ENCODE data around the gene RASGRF2.
"Not testable (repeated sequence)": the region's sequence is repeated elsewhere in the genome, so short reads cannot be mapped to it uniquely, and the experiment has no call there.

Gene RASGRF2

DNA sequence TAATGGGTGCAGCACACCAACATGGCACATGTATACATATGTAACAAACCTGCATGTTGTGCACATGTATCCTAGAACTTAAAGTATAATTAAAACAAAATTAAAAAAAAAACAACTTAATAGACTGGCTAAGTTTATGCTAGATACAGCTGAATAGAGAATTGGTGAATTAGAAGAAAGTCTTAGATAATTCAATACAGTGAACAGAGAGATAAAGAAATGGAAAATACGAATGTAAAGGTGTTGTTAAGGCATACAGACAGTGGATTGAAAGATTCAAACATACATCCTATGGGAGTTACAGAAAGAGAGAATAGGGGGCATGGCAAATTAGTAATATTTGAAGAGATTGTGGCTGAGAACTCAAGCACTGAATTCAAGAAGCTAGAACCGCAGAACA is 75.4 kb downstream of the RASGRF2 start:
- TF ChIP-seq GATA1 (IDR thresholded peaks at IDR 0.05; ENCODE audit: low read depth, low read length) (no peak), POLR2A (IDR thresholded peaks at IDR 0.05; ENCODE audit: low read length) (no peak)
- DNase-seq, result no peak

DNA sequence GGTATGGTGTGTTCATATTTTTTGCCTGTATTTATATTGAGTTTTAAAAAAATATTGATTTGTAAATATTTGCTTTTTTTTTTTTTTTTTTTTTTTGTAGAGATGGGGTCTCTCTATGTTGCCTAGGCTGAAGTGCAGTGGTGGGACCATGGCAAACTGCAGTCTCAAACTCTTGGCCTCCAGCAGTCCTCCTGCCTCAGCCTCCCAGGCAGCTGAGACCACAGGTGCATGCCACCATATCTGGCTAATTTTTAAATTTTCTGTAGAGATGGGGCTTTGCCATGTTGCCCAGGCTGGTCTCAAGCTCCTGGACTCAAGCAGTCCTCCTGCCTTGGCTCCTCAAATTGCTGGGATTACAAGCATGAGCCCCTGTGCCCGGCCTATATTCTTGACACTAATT is 78.3 kb downstream of the RASGRF2 start:
- TF ChIP-seq POLR2A (IDR thresholded peaks at IDR 0.05; ENCODE audit: low read length) (no peak), GATA1 (IDR thresholded peaks at IDR 0.05; ENCODE audit: low read depth, low read length) (no peak)
- no peak for DNase-seq

DNA sequence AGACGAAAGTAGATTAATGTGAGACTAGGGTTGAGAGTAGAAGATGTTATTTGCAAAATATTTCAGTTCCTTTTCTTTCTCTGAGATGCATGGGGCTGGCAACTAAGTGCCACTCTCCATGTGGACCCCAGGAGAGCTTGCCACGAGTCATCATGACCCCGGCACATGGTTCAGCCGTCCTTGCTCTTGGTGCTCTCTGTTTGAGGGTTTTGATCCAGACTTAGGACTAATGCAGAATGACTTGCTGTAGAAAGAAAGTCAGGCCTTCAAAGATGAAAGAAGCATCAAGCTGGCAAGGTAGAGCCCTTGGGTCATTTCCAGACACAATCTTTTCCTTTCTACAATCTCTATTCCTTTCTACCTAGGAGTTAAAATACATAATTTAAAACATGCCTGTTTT is 84.7 kb downstream of the RASGRF2 start:
- no peak for DNase-seq
- TF ChIP-seq GATA1 (IDR thresholded peaks at IDR 0.05; ENCODE audit: low read depth, low read length) (no peak), POLR2A (IDR thresholded peaks at IDR 0.05; ENCODE audit: low read length) (no peak)

DNA sequence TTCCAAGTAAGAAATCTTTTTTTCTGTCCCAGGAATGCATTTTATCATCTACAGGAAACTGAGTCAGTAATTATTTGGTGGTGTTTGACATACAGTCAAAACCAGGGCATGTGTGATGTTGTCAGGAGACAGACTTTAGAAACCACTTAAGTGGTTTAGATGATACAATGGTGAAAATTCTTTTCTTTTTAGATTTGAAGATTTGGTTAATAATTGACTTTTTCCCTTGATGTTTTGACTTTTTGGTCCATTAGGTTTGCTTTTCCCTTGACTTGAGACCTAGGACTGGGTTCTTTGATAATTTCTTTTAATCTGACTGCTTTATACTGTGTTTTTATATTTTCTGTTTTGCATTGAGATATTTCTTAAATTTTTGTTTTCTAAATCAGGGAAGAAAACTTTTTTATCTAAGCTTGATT is 85.2 kb downstream of the RASGRF2 start:
- DNase-seq, result no peak
- TF ChIP-seq GATA1 (IDR thresholded peaks at IDR 0.05; ENCODE audit: low read depth, low read length) (no peak), POLR2A (IDR thresholded peaks at IDR 0.05; ENCODE audit: low read length) (no peak)

DNA sequence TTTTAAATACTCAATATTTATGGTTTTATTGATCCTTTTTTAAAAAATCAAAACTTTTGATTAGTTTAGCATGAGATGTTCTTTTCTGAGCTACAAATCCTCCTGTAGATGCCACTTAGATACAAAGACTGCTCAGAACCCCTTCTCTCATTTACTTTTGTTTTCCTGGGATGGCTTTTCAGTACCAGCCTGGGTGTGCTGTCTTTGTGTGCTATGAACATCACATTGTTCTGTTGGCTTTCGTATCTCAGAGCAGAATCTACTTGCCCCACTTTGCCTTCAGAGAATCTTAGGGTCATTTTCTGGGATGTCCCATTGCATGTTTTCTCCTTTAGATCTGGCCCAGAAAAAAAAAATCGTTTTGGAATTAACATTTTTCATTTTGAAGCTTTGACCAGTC is 85.9 kb downstream of the RASGRF2 start:
- TF ChIP-seq POLR2A (IDR thresholded peaks at IDR 0.05; ENCODE audit: low read length) (no peak), GATA1 (IDR thresholded peaks at IDR 0.05; ENCODE audit: low read depth, low read length) (no peak)
- DNase-seq, result no peak

DNA sequence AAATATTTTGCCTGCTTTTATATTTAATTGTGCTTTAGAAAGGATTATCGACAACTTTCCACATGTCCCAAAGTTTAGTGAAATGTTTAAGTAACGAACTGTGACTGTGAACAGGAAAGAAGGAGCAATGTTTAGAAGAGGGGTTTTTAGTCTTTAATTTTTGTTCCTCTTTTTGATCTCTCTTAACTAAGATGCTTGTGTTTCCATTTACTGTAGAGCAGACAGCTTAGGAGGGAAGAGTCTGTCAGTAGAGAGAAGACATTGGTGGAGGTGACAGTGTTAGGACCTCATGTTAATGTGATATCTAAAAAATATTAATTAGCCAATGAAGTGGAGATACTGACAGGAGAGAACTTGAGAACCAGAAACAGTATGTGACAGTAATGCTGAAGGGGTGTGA is 92.2 kb downstream of the RASGRF2 start:
- DNase-seq, result no peak
- TF ChIP-seq POLR2A (IDR thresholded peaks at IDR 0.05; ENCODE audit: low read length), result no peak
- no peak for TF ChIP-seq GATA1 (IDR thresholded peaks at IDR 0.05; ENCODE audit: low read depth, low read length)

DNA sequence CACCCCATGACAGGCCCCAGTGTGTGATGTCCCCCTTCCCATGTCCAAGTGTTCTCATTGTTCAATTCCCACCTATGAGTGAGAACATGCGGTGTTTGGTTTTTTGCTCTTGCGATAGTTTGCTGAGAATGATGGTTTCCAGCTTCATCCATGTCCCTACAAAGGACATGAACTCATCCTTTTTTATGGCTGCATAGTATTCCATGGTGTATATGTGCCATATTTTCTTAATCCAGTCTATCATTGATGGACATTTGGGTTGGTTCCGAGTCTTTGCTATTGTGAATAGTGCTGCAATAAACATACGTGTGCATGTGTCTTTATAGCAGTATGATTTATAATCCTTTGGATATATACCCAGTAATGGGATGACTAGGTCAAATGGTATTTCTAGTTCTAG is 93.1 kb downstream of the RASGRF2 start:
- DNase-seq, result not testable (repeated sequence)

DNA sequence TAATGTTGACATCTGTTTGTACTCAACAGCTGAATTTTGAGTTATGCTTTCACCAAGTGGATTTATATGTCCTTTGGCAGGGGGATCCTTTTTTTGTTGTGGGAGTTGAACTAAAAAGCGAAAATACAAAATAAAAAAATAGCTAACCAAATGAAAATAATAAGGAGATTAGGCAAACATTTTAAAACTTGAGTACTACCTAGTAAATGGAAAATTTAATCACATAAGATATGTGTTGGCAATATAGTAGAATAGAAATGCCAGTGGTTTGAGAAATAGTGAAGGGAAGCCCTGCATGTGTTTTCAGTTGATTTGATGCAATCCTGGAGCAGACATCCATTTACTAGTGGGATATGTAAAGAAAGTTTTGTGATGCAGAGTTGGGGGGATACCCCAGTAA is 98.0 kb downstream of the RASGRF2 start:
- TF ChIP-seq GATA1 (IDR thresholded peaks at IDR 0.05; ENCODE audit: low read depth, low read length) (no peak), POLR2A (IDR thresholded peaks at IDR 0.05; ENCODE audit: low read length) (no peak)
- DNase-seq, result no peak

DNA sequence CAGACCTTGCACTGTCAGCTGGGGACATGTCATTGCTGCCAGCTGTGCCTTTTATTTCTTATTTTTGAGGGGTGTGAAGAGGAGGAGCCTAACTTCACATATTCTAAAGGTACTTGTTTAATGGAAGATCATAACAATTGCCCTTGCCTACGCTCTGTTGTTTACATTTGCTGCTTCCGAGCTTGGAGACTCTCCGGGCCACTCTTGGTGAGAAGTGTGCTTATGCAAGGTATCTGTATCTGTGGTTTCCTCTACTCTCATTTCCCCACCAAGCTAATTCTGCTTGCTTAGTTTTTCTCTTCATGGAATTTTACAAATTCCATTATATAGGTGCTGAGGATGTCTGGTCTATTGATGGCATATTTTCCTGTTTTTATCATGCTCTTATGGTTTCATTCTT is 105.3 kb downstream of the RASGRF2 start:
- no peak for DNase-seq
- TF ChIP-seq POLR2A (IDR thresholded peaks at IDR 0.05; ENCODE audit: low read length) (no peak), GATA1 (IDR thresholded peaks at IDR 0.05; ENCODE audit: low read depth, low read length) (no peak)

DNA sequence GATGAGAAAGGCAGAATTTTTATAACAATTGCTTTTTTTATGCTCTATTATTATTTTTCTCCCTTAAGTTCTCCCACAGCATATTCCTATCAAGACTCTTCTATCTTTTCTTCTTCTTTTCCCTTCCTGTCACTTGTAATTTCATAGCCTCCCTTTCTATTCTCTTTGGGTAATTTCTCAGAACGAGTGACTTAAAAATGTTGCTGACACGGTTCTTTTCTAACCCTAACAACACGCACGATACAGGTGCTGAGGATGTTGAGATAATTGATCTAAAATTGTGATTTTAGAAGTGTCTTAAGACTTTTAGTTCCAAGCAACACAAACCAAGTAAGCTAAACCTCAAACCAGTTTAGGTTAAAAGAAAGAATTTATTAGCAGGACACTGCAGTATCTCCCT is 105.9 kb downstream of the RASGRF2 start:
- no peak for DNase-seq
- TF ChIP-seq GATA1 (IDR thresholded peaks at IDR 0.05; ENCODE audit: low read depth, low read length) (no peak), POLR2A (IDR thresholded peaks at IDR 0.05; ENCODE audit: low read length) (no peak)

DNA sequence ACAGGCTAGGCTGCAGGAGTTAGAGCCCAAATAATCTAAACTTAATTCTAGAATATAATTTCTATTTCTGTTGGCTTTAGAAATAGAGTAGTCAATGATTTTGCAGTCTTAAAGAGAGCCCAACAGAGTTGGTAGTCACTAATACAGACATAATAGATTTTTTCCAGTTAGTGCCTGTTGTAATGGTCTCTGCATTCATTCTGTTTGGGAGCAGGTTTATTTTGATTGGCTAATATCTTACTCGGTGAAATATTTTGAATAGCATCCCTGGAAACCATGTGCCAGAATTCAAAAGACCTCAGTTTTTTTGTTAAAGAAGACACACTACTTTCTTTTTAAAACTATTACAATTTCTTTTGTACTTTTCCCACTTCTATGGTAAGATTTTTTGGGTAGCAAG is 107.2 kb downstream of the RASGRF2 start:
- DNase-seq, result no peak
- TF ChIP-seq POLR2A (IDR thresholded peaks at IDR 0.05; ENCODE audit: low read length) (no peak), GATA1 (IDR thresholded peaks at IDR 0.05; ENCODE audit: low read depth, low read length) (no peak)

DNA sequence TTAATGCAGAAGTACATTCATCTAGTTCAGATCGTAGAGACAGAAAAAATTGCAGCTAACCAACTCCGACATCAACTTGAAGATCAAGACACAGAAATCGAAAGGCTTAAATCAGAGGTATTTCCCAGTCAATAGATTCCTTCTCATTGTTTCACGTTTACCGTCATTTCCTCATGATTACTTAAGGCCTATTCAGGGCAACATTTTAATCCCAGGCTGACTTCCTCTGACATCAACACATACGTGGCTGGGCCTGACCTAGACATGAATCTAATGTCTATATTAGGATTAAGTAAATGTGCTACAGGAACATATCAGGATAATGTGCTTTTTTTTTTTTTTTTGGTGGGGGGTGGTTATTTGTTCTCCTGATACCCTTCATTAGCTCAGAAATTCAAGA is 107.9 kb downstream of the RASGRF2 start:
- no peak for DNase-seq

DNA sequence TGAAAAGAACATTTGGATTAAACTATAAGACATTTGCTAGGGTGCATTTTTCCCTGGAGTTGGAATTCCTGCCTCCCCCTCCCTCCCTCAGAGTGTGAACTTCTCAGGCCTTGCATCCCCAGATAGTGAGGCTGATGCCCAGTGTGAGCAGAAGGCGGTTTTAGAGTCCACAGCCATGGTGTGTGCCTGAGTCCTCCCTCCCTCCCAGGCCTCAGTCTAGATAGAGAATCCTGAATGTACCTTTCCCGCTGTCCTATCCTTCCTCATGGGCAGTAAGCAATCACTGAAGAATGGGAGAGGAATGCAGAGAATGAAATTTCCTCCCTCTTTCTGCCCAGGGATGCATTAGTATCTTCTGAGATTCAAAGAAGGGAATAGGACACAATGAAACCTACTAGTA is 108.5 kb downstream of the RASGRF2 start:
- DNase-seq, result no peak
- TF ChIP-seq GATA1 (IDR thresholded peaks at IDR 0.05; ENCODE audit: low read depth, low read length) (no peak), POLR2A (IDR thresholded peaks at IDR 0.05; ENCODE audit: low read length) (no peak)

More for the DNA sequence above, 107.9 kb downstream of the RASGRF2 start:
- TF ChIP-seq POLR2A (IDR thresholded peaks at IDR 0.05; ENCODE audit: low read length) (no peak), GATA1 (IDR thresholded peaks at IDR 0.05; ENCODE audit: low read depth, low read length) (no peak)

DNA sequence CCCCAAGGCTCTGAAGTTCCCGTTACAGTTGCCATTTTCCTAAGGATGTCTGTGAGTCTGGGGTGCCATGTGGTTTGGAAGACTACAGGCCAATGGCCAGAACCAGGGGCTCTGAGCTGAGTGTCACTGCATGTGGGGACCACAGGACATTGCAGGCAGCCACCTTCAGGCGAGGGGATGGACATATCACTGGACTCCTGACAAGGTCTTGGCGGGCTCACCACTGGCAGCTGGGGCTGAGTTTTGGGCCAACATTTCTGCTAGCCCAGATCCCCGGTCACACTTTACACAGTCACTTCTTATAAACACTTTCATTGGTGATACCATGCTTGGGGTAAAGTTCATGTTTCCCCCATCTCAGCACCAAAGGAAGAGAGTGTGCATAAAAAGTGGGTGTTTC is 109.8 kb downstream of the RASGRF2 start:
- TF ChIP-seq GATA1 (IDR thresholded peaks at IDR 0.05; ENCODE audit: low read depth, low read length), result no peak
- TF ChIP-seq POLR2A (IDR thresholded peaks at IDR 0.05; ENCODE audit: low read length), result no peak
- DNase-seq, result no peak

DNA sequence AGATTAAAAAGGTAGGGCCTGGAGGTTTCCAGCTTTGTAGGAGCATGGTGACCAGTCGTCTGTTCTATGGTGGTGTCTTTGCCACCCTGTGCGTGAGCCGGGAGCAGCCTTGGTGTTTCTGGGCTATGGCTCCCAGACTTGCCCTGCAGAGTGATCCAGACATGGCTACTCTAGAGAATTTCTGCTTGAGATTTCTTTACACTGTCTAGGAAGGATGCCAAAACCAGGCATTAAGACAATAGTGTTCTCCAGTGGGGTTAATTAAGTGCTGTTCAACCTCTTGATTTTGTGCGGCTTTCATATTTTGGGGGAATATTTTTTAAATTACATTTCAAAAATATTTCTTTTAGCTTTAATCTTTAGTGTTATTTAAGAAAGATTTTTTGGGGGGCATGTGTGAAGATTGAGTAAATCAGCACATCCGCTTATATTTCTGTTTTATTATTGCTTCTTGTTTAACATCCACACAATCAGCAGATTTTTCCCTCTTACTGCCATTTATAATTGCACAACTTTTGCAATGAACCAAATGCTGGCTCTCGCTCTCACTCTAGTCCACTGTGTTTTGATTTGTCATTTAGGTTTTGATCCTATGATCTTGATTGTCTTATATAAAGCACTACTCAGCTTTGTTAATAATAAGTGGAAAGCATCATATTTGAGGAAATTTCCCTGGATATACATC is 110.5 kb downstream of the RASGRF2 start:
- TF ChIP-seq POLR2A (IDR thresholded peaks at IDR 0.05; ENCODE audit: low read length) (no peak), GATA1 (IDR thresholded peaks at IDR 0.05; ENCODE audit: low read depth, low read length) (no peak)
- no peak for DNase-seq

DNA sequence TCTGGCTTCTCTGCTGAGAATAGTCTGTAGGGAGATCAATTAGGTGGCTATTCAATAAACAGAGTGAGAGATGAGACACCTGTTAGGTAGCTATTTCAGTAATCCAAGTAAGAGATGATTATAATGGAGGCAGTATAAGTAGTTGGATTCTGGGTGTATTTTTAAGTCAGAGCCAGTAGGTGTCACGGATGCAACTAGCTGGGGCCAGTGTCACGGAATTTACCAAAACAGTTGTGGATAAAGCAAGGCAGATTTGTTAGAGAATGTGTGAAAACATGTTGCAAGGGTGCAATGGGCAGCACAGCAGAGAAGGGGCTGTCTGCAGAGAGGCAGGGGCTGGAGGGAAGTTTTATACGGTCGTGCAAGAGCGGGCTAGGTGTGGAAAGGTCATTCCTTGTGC is 114.9 kb downstream of the RASGRF2 start:
- TF ChIP-seq POLR2A (IDR thresholded peaks at IDR 0.05; ENCODE audit: low read length) (no peak), GATA1 (IDR thresholded peaks at IDR 0.05; ENCODE audit: low read depth, low read length) (no peak)
- no peak for DNase-seq
